Stimulated activated CD8-positive, alpha-beta memory T cell treated with anti-CD3 and anti-CD28 coated beads, Interleukin-7, amount 100 ng/mL, for 4 hours (primary cell): ENCODE data around the gene ARHGEF3.

Experiments used
- DNase-seq, 2 donors: peaks; one replicate each; pipeline ENCODE4 v3.0.0-alpha.2; 2020; ENCODE audit warnings: low read depth in 2 of 2

The ARHGEF3 gene

DNA sequence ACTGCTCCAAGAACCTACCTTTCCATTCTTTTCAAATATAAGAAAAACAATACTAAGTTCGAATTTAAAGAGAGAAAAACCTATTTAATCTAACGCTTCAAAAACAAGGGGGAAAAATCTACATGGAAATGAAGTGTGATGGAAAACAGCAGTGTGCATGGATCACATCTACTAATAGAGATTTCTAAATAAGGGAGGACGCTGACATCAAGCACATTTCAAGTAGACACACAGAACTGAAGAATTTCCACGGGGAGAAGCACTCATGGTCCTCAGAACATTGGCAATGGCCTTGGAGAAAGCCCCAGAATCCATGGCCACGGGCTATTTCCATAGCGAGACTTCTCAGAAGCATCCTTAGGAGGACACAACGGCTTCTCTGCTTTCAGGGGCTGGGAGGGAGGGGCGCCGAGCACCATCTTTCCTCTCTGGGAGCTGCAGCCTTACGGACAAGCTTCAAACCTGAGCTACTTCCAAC lies 119.7 kb downstream of the ARHGEF3 start:
- DNase-seq, result no peak

DNA sequence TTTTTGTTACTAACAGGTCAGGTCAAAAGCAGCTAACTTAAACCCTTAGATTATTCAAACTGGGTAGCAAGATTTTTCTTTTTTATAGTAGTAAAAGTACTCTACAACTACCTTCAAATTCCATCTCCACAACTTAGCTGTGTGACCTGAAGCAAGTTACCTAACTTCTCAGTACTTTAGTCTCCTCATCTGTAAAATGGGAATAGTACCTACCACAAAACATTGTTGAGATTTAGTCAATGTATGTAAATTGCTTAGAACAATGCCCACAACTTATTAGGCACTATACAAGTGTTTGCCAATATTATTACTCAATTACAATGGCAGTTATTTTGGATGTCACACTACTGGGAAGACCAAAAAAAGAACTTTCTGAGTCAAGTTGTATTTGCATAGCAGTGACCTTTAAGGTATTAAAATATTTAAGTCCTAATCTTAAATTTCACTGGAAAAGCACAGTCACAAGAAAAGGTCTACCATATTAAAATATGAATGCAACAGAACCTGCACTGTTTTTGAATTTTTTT lies 121.6 kb downstream of the ARHGEF3 start:
- DNase-seq, result no peak
